IgD-negative memory B cell (primary cell): ENCODE measurements around the gene INCENP. TPM values are rescaled to one million over a fixed set of nuclear protein-coding genes. Genes with fewer than 3 reads are reported as not detected.
A peak's percentile ranks its signal among the peaks of the same experiment; 100 is the strongest.

Experiments
- H3K27ac Mint-ChIP-seq, 3 donors: one replicate each; pipeline ENCODE4 v1.8.0; 2020 to 2022; ENCODE audit warnings: mild to moderate bottlenecking in 3 of 3, mixed read lengths in 3 of 3, moderate library complexity in 1 of 3
- H3K27me3 Mint-ChIP-seq: one replicate; pipeline ENCODE4 v1.8.0; 2021; ENCODE audit warnings: mixed read lengths
- H3K36me3 Mint-ChIP-seq: one replicate; pipeline ENCODE4 v1.8.0; 2020; ENCODE audit warnings: mild to moderate bottlenecking, mixed read lengths
- H3K4me1 Mint-ChIP-seq, 3 donors: one replicate each; pipeline ENCODE4 v1.8.0; 2020 to 2022; ENCODE audit warnings: mixed read lengths in 3 of 3, mild to moderate bottlenecking in 1 of 3
- H3K4me3 Mint-ChIP-seq, 4 donors: one replicate each; pipeline ENCODE4 v1.8.0; 2020 to 2022; ENCODE audit warnings: mild to moderate bottlenecking in 4 of 4, mixed read lengths in 4 of 4, moderate library complexity in 3 of 4
- H3K9me3 Mint-ChIP-seq, 3 donors: one replicate each; pipeline ENCODE4 v1.8.0; 2020 to 2021; ENCODE audit warnings: mixed read lengths in 3 of 3, mild to moderate bottlenecking in 1 of 3
- polyA plus RNA-seq: library from polyadenylated mRNA; unstranded; fragments of 300-500 nt; fragmentation: Illumina TruSeq; gene quantifications from one replicate; pipeline ENCODE4 v1.2.3, GENCODE V29; 2021

Gene INCENP
- polyA plus RNA-seq, 1 donor from 2014 or later, result 2.8 TPM

DNA sequence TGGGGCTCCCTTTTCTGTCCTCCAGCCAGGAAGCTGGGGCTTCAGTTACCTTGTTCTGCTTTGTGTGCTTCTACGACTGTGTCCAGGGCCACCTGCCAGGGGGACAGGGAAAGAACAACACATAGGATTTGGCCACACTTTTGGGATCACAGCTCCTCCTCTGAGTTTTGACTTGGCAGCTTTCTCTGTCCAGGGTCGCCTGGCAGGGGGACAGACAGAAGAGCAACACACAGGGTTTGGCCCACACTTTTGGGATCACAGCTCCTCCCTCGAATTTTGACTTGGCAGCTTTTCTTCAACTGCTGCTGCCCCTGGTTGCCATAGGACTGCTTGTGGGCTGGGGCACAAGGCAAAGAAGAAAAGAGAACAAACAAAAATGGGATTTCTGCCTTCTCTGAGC, 19.1 kb downstream of the INCENP start:
- peak overlapping the region in 1 of 3 donors; percentile 62 for H3K27ac Mint-ChIP-seq

DNA sequence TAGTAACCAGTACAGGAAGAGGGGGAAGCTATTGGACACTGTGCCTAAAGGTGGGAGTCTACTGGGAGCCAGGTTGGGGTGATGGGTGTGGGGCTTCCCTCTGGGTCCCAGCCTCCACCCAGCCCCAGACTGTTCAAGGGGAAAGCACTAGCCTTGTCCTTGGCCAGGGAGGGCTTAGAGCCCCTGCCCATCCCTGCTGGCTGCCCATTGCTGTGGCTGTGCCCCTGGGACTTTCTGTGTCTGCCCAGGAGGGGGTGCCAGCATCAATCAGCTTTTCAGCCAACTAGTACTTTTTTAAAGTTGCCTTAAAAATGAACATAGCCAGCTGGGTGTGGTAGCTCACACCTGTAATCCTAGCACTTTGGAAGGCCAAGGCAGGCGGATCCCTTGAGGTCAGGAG, 19.9 kb downstream of the INCENP start:
- no peaks in the 10 kb centered on the region for H3K27me3 Mint-ChIP-seq
- H3K4me1 Mint-ChIP-seq, result peaks cover 0 to 3% (median 0%) of the 10 kb centered on the region in 3 donors
- no peaks in the 10 kb centered on the region for H3K9me3 Mint-ChIP-seq
- H3K36me3 Mint-ChIP-seq, result peaks cover 10% of the 10 kb centered on the region
- no peak overlapping the region for H3K4me3 Mint-ChIP-seq
- no peak overlapping the region for H3K27ac Mint-ChIP-seq

More for the DNA sequence above, 19.1 kb downstream of the INCENP start:
- no peaks in the 10 kb centered on the region for H3K9me3 Mint-ChIP-seq
- no peak overlapping the region for H3K4me3 Mint-ChIP-seq
- peaks cover 10% of the 10 kb centered on the region for H3K36me3 Mint-ChIP-seq
- no peaks in the 10 kb centered on the region for H3K27me3 Mint-ChIP-seq
- H3K4me1 Mint-ChIP-seq, result peaks cover 0 to 3% (median 0%) of the 10 kb centered on the region in 3 donors

- Mint-ChIP-seq H3K36me3 (peaks cover 9% of the 10 kb centered on the region), H3K4me3 (no peak overlapping the region), H3K27me3 (no peaks in the 10 kb centered on the region), H3K27ac (no peak overlapping the region), H3K9me3 (no peaks in the 10 kb centered on the region), H3K4me1 (peaks cover 0 to 3% (median 0%) of the 10 kb centered on the region in 3 donors)
Measured at GRCh38 chr11:62144641-62145255, 20.9 kb downstream of the INCENP start.

DNA sequence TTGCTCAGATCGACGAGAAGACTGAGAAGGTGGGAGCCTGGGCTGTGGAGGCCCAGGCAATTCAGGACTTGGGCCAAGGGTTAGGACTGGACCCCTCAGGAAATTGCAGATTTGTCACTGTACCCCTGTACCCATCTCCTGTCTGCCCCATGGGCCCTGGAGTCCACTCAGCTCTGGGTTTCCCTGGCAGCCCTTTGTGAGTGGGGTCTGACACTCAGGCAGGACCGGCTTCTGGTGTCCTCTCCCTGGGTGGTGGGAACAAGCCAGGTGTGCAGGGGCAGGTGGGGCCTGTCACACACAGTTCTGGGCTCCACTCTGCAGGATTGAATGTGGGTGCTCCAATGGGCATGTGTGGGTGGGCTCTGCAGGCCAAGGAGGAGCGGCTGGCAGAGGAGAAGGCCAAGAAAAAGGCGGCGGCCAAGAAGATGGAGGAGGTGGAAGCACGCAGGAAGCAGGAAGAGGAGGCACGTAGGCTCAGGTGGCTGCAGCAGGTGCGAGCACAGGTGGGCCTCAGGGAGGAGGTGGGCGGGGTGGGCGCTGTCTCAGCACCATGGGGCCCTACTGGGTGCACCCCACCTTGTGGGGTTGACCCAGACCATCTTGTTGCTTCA, 21.6 kb downstream of the INCENP start:
- Mint-ChIP-seq H3K36me3 (peaks cover 9% of the 10 kb centered on the region), H3K27me3 (no peaks in the 10 kb centered on the region), H3K4me3 (no peak overlapping the region), H3K27ac (no peak overlapping the region), H3K9me3 (no peaks in the 10 kb centered on the region), H3K4me1 (peaks cover 0 to 3% (median 0%) of the 10 kb centered on the region in 3 donors)

DNA sequence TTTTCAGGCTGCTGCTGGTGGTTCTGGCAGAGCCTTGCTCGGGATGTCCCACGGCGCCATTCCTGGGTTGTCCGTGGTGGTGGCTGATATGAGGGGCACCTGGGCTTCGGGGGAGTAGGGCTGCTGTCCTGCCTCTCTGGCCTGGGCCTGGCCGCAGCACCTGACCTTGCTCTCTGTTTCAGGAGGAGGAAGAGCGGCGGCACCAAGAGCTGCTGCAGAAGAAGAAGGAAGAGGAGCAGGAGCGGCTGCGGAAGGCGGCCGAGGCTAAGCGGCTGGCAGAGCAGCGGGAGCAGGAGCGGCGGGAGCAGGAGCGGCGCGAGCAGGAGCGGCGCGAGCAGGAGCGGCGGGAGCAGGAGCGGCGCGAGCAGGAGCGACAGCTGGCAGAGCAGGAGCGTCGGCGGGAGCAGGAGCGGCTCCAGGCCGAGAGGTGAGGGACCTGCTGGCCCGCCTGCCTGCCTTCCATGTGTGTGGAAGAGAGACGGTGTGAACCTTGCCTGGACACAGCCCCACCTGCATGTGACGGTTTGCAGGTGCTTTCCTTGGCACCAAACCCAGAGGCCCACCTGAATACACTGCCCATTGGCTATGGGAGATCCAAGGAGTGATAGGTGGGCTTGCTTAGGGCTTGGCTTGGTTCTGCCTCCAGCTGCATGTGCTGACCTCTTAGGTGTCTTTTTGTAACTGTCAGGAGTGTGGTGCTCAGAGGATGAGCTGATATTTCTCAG, 22.8 kb downstream of the INCENP start:
- no peak overlapping the region for H3K4me3 Mint-ChIP-seq
- no peaks in the 10 kb centered on the region for H3K27me3 Mint-ChIP-seq
- peaks cover 14% of the 10 kb centered on the region for H3K36me3 Mint-ChIP-seq
- H3K4me1 Mint-ChIP-seq, result peaks cover 0 to 3% (median 0%) of the 10 kb centered on the region in 3 donors
- H3K27ac Mint-ChIP-seq, result no peak overlapping the region
- H3K9me3 Mint-ChIP-seq, result no peaks in the 10 kb centered on the region

DNA sequence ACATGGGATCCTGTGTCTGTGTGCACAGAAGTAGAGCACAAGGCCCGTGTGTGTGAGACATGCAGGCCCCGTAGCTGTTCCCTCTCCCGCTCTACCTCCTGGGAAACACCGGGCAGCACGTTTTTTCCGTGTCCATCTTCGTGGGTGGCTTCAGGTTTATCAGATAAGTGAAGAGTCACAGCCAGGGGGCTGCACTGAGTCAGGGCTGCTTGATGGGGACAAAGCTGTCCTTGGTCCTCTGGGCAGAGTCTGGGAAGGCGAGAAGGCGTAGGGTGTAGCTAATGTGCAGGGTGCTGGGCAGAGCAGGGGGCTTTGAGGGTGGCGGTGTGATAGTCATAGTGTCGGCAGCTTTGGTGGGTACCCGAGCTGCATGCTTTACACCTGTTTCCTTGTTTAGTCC, 23.7 kb downstream of the INCENP start:
- peaks cover 0 to 3% (median 0%) of the 10 kb centered on the region in 3 donors for H3K4me1 Mint-ChIP-seq
- H3K27me3 Mint-ChIP-seq, result no peaks in the 10 kb centered on the region
- H3K36me3 Mint-ChIP-seq, result peaks cover 14% of the 10 kb centered on the region
- no peak overlapping the region for H3K4me3 Mint-ChIP-seq
- H3K27ac Mint-ChIP-seq, result no peak overlapping the region
- no peaks in the 10 kb centered on the region for H3K9me3 Mint-ChIP-seq

- no peak overlapping the region for H3K27ac Mint-ChIP-seq
- H3K27me3 Mint-ChIP-seq, result no peaks in the 10 kb centered on the region
- no peaks in the 10 kb centered on the region for H3K9me3 Mint-ChIP-seq
- H3K4me3 Mint-ChIP-seq, result no peak overlapping the region
- peaks cover 0 to 3% (median 0%) of the 10 kb centered on the region in 3 donors for H3K4me1 Mint-ChIP-seq
- H3K36me3 Mint-ChIP-seq, result peaks cover 11% of the 10 kb centered on the region
Measured at GRCh38 chr11:62148271-62148980, 24.6 kb downstream of the INCENP start.

DNA sequence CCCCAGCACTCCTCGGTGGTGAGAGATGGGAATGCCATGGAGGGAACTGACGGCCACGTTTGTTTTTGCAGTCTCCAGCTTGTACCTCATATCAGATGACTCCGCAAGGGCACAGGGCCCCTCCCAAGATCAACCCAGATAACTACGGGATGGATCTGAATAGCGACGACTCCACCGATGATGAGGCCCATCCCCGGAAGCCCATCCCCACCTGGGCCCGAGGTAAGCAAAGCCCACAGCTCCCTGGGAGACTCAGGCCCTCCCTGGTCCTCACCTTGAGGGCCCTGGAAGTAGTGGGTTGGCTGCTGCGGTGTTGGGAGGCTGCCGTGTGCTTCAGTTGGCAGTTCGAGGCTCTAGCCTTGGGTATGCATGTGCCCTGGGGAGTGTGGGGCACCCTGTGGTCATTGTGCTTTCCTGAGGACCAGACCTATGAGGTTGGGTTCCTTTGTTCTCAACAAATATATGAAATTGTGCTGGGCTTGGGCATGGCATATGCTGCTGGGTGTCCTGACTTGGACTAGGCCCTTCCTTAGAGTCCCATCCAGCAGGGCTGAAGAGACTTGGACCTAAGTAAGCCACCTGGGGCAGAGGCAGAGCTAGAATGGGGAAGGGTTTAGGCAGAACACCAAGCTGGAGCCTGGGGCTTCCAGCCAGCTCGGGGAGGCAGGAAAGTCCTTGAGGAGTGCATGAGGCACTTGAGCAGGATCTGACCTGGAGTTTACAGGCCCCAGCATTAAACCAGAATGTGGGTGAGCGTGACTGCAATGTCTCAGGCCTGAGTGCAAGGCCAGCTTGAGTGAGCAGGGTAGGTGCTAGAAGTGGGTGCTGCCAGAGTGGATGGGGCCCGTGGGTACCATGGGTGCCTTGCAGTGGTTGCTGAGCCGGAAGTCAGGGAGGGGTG, 26.4 kb downstream of the INCENP start:
- peaks cover 0 to 3% (median 0%) of the 10 kb centered on the region in 3 donors for H3K4me1 Mint-ChIP-seq
- H3K9me3 Mint-ChIP-seq, result no peaks in the 10 kb centered on the region
- H3K27me3 Mint-ChIP-seq, result no peaks in the 10 kb centered on the region
- peak overlapping the region in 1 of 3 donors; percentile 4 for H3K27ac Mint-ChIP-seq
- H3K4me3 Mint-ChIP-seq, result no peak overlapping the region
- H3K36me3 Mint-ChIP-seq, result peaks cover 11% of the 10 kb centered on the region

GRCh38 chr11:62150887-62151736, 27.3 kb downstream of the INCENP start:
- H3K27ac Mint-ChIP-seq, result peak overlapping the region in 1 of 3 donors; percentile 48
- H3K36me3 Mint-ChIP-seq, result peaks cover 11% of the 10 kb centered on the region
- no peaks in the 10 kb centered on the region for H3K27me3 Mint-ChIP-seq

DNA sequence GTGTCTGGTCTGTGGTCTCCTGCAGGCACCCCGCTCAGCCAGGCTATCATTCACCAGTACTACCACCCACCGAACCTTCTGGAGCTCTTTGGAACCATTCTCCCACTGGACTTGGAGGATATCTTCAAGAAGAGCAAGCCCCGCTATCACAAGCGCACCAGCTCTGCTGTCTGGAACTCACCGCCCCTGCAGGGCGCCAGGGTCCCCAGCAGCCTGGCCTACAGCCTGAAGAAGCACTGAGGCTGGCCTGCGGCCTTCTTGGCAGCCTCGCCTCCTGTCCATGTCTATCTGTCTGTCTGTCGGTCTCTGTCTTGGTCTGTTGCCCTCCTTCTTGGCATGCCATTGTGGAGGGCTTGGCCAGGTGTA, 27.9 kb downstream of the INCENP start:
- H3K4me1 Mint-ChIP-seq, result peaks cover 0 to 3% (median 0%) of the 10 kb centered on the region in 3 donors
- no peaks in the 10 kb centered on the region for H3K27me3 Mint-ChIP-seq
- peak overlapping the region in 1 of 3 donors; percentile 48 for H3K27ac Mint-ChIP-seq
- H3K9me3 Mint-ChIP-seq, result no peaks in the 10 kb centered on the region
- H3K4me3 Mint-ChIP-seq, result no peak overlapping the region
- peaks cover 9% of the 10 kb centered on the region for H3K36me3 Mint-ChIP-seq

More at GRCh38 chr11:62150887-62151736, 27.3 kb downstream of the INCENP start:
- Mint-ChIP-seq H3K9me3 (no peaks in the 10 kb centered on the region), H3K4me3 (no peak overlapping the region), H3K4me1 (peaks cover 0 to 3% (median 0%) of the 10 kb centered on the region in 3 donors)

DNA sequence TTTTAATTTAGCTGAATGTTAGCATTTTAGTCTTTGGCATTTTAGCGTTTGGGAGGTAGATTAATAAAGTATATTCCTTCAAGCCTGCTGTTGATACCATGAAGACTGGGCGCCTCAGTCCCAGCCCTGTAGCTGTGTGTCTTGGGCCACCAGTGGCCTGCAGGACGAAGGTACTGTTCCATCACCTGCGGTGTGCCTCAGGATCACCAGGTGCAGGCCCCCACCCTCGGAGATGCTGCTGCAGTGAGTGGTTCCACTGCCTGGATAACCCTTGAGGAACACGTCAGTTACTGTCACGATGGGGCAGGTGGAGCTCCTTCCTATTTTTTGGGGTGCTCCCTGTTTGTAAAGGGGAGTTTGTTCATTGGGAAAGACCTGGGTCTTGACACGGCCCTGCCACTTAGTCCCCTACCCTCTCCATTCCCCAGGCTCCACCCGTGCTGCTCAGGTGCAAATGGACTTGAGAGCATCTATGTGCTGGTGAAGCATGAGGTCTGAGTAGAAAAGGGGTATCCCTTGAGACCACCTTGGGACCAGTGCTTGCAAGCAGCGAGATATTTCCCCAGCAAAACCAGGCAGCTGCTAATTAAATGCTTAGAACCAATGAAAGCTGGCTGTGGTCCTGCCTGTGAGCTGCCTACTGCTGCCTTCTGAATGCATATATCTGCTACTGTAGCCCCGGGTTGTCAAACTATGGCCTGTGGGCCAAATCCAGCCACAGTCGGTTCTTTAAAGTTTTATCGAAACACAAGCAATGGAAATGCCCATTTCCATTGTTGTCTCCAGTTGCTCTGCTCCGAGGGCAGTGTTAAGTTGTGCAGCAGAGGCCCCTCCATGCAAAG, 28.7 kb downstream of the INCENP start:
- Mint-ChIP-seq H3K4me3 (no peak overlapping the region), H3K27ac (no peak overlapping the region), H3K9me3 (no peaks in the 10 kb centered on the region), H3K36me3 (peaks cover 5% of the 10 kb centered on the region), H3K4me1 (no peaks in the 10 kb centered on the region), H3K27me3 (no peaks in the 10 kb centered on the region)

GRCh38 chr11:62153087-62153395, 29.2 kb downstream of the INCENP start:
- no peak overlapping the region for H3K4me3 Mint-ChIP-seq
- peaks cover 2% of the 10 kb centered on the region for H3K27me3 Mint-ChIP-seq
- no peaks in the 10 kb centered on the region for H3K9me3 Mint-ChIP-seq

DNA sequence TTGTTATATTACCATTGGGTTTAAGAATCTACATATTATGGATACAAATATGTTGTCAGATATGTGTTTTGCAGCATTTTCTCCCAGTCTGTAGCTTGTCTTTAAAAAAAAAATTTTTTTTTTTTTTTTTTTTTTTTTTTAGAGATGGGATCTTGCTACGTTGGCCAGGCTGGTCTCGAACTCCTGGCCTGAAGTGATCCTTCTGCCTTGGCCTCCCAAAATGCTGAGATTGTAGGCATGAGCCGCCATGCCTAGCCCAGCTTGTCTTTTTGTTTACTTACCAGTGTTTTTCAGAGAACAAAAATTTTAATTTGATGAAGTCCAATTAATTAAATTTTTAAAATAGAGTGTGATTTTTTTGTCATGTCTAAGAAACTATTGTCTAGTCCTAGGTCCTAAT, 29.8 kb downstream of the INCENP start:
- no peaks in the 10 kb centered on the region for H3K4me1 Mint-ChIP-seq
- H3K27me3 Mint-ChIP-seq, result peaks cover 4% of the 10 kb centered on the region
- no peak overlapping the region for H3K4me3 Mint-ChIP-seq
- H3K36me3 Mint-ChIP-seq, result peaks cover 5% of the 10 kb centered on the region
- no peaks in the 10 kb centered on the region for H3K9me3 Mint-ChIP-seq
- no peak overlapping the region for H3K27ac Mint-ChIP-seq

More at GRCh38 chr11:62153087-62153395, 29.2 kb downstream of the INCENP start:
- Mint-ChIP-seq H3K27ac (no peak overlapping the region), H3K4me1 (no peaks in the 10 kb centered on the region), H3K36me3 (peaks cover 5% of the 10 kb centered on the region)
